Stimulated activated CD8-positive, alpha-beta memory T cell treated with anti-CD3 and anti-CD28 coated beads, Interleukin-12 subunit alpha, Interleukin-12 subunit beta, amount 100 ng/mL, for 1 hour (primary cell): Measurements from ENCODE around the gene TBXAS1.
"Not testable (repeated sequence)": the region's sequence is repeated elsewhere in the genome, so short reads cannot be mapped to it uniquely, and the experiment has no call there.

ENCODE experiments used
- DNase-seq: peaks from one replicate; pipeline ENCODE4 v3.0.0-alpha.2; 2020; ENCODE audit warnings: low read depth

The TBXAS1 gene

DNA sequence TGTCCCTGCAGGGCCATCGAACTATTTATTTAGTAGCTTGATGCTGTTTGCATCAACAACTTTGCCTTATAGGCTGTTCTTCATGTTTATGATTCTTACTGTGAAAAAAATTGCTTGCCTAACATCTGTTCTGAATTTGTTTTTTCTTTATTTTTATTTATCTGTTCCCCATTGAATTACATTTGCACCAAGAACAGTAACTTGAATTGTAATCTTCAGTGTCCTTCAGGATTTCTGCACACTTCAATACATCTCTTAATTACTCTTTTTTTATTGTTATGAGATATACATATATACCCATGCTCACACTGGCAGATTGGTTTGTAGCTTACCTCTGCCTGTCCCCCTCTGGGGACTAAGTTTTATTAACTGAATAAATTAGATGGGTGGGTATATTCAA, 64.4 kb downstream of the TBXAS1 start:
- DNase-seq: no peak

- no peak for DNase-seq
These were observed 64.9 kb downstream of the TBXAS1 start for GRCh38 chr7:139893999-139894398.

DNA sequence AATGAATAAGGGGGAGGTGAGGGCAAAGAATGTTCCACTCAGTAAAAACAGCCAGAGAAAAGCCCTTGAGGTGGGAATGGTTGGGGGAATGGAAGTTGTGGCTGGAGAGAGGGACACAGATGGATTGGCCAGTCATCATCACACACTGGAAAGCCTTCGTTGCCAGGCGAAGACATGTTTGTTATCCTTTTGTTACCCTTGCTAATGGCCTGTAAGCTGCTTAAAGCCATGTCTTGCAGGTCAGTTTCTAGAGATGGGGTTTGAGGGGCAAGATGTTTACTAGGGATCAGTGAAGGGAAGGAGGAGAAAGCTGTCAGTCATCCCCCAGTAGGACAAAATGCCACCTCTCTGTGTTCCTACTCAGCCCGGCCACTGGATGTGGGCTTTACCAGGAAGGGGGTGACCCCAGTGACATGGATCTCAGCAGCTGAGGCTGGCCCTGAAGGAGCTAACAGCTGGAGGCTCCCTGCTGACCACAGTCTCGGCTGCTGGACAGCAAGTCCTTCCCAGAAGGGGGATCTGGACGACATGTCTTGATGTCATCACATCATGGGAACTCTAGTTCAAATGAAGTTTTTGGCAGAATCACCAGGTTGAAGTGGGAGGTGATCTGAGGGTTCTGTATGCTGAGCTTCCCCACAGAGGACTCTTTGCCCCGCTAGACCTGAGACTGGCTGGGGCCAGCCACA, 66.2 kb downstream of the TBXAS1 start:
- DNase-seq: no peak

DNA sequence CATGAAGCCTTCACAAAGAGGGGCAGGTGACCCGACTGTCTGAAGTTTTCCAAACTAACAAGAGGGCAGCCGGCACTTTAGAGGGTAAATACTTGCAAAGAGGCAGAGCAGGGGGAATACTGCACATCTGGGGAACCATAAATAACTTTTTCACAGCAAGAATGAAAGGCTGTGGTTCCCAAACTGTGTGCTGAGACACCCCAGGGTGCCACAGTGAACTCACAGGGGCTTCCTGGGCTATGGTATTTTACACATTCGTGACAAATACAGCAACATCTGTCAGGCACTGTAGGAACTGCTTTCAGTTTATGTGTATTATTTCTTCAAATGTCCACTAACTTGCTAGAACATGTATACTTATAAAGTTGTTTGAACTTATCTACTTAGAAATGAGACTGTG, 67.2 kb downstream of the TBXAS1 start:
- no peak for DNase-seq

GRCh38 chr7:139896831-139897230, 67.8 kb downstream of the TBXAS1 start:
- DNase-seq: no peak

GRCh38 chr7:139897422-139898090, 68.5 kb downstream of the TBXAS1 start:
- DNase-seq: no peak

DNA sequence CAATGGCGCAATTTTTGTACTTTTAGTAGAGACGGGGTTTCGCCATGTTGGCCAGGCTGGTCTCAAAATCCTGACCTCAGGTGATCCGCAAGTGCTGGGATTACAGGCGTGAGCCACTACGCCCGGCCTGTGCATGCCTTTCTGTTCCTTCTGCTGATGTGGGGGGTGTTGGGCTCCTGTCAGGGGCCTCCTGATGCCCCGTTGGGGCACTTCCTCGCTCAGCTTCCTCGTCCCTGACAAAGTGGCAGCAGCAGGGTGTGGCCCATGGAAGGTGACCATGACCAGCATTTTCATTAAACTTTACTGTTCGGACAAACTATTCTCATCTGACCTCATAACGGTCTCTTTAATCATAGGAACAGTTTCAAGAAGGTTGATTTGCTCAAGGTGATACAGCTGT, 69.4 kb downstream of the TBXAS1 start:
- no peak for DNase-seq

DNA sequence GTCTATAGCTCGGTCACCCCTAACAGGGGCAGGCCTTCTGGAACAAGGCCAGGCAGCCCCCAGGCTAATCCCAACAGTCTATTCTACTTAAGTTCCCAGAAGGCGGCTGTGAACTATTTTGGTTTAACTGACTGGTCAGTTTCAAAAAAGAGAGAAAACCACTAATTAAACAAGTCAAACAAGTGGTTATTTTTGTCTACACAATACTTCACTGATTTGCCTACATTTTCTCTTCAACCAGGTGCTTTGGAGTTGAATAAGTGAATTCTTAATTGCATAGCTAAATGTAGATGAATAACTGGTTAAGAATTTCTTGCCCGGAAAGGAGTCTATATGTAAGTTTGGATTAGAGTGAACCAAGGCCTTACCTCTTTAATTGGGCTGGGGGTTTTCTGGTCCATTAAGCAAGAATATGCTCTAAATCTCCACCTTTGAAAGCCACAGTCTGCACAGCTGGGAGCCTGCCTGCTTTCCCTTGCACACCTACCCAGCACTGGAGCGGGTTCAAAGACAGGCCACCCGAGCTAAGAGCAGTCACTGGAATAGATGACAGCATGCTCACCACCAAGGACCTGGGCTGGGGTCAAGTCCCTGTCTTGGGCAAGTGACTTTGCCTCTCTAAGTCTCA, 70.4 kb downstream of the TBXAS1 start:
- no peak for DNase-seq

DNA sequence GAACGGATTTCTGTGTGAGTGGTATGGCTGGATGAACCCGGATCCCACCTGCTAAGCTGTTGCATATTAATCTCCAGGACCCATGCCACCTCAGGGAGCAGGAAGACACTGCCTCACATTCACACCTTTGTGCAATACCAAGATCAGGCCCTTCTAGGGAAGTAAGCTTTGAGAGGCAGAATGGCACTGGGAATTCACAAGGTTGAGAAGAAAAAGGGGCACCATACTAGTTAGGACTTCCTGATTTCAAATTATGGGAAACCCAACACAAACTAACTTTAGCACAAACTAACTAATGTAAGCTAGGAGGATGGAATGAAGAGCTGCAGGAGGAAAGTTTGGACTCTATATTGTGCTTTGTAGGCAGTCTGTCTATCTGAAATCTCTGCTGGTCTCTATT, 71.3 kb downstream of the TBXAS1 start:
- DNase-seq: no peak

DNA sequence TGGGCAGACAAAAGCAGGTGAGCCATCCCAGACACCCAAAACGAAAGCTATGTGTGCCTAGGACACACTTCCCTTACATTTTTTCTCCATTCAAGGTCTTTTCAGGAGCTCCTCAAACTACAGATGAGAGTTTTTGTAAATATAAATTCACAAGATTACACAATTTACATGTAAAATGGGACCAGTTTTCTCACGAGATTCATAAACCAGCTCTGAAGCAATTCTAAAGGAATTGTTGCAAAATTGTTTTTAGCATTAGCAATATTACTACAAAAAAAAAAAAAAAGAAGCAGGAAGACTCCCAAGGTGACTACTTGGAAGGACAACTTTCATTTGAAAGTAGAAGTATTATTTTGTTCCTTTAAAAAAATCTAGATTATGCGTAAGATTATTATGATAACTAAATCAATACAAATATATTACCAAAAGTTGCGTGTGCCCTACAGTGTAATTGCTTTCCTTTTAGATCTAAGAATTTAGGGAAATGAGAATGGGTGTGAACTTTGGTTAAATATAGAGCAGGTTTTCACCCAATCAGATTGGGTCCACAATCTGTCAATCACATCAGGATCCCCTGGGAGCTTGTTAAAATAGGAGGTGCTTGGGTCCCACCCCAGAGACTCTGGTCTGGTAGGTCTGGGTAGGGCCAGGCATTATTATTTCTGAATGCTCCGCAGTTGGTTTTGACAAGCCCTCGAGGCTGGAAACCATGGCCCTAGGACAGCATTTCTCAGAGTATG, 72.2 kb downstream of the TBXAS1 start:
- no peak for DNase-seq

GRCh38 chr7:139901901-139902300, 72.8 kb downstream of the TBXAS1 start:
- no peak for DNase-seq

DNA sequence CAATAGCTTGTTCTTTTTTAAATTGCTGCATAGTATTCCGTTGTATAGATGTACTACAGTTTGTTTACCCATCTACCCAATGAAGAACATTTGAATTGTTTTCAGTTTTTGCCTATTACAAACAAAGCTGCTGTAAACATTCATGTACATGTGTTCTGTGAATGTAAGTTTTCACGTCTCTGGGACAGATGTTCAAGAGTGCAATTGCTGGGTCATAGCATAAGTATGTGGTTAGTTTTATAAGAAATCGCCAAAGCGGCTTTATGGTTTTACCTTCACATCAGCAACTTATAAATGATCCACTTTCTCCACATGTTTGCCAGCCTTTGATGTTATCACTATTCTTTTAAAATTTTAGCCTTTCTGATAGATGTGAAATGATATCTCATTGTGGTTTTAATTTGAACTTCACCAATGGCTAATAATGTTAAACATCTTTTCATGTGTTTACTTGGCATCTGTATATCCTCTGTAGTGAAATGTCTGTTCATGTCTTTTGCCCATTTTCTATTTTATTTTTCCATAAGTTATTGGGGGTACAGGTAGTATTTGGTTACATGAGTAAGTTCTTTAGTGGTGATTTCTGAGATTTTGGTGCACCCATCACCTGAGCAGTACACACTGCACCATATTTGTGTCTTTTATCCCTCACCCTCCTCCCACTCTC, 73.5 kb downstream of the TBXAS1 start:
- no peak for DNase-seq

- DNase-seq: not testable (repeated sequence)
These were observed 74.0 kb downstream of the TBXAS1 start for GRCh38 chr7:139903103-139903477.

DNA sequence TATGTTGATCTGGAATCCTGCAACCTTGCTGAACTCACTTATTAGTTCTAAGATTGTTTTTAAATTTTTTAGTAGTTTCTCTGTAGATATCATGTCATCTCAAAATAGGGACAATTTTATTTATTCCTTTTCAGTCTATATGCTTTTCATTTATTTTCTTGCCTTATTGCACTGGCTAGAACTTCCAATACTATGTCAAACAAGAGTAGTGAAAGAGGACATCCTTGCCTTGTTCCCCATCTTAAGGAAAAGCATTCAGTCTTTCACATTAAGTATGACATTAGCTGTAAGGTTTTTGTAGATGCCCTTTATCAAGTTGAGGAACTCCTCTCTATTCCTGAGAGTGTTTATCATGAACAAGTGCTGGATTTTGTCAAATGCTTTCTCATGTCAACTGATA, 77.8 kb downstream of the TBXAS1 start:
- no peak for DNase-seq

- DNase-seq: no peak
These were observed 79.7 kb downstream of the TBXAS1 start for GRCh38 chr7:139908792-139909191.

GRCh38 chr7:139909379-139910050, 80.5 kb downstream of the TBXAS1 start:
- DNase-seq: no peak

DNA sequence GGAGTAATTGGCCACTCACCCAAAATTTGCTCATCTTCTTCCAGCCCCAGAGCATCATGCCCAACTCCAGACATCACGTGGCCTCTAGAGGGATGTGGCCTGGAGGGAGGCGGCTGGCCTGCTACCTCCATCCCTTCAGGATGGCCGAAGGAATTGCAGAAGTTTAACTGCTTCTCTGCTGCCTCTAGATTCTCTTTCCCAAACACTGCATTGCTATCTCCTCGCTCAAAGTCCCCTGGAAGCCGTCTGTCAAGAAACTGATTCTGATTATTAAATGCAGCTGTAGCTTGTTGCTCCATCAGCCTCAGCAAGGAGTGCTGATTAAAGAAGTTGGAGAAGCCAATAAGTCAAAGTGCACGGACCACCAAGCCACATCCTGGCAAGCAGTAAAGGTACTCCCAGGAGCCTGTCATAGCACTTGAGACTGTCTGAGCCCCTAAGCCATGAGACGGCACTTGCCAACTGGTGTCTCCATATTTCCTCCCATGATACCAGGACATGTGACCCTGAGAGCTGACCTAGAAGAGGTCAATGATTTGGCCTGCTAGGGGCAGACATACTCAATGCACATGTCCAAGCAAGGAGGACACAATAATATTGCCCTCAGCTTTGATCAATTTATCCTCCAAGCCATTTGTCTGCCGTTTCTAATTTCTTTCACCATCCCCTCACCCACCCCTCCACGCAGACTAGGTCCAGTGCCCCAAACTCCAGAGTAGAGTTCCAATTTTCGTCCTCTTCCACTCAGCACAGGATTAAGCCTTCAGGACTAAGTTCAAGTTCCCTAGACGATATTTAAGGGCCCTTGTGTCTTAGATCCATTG, 84.2 kb downstream of the TBXAS1 start:
- DNase-seq: no peak

DNA sequence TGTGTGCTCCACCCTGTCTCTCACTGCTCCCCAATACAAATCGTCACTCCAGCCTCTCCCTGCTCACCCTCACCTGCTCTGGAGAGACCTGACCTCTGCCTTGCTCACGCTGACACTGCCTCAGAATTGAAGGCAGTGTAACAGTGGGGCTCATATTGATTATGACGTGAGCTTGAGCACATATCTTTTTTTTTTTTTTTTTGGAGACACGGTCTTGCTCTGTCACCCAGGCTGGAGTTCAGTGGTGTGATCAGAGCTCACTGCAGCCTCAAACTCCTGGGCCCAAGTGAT, 84.7 kb downstream of the TBXAS1 start:
- DNase-seq: no peak

- no peak for DNase-seq
These were observed 85.5 kb downstream of the TBXAS1 start for GRCh38 chr7:139914306-139915267.
